RCC 7860 (cell line): ENCODE data around the gene RBM15B.
"Not testable (repeated sequence)": the region's sequence is repeated elsewhere in the genome, so short reads cannot be mapped to it uniquely, and the experiment has no call there.

ENCODE experiments used
- DNase-seq: peaks from one replicate; pipeline ENCODE4 v3.0.0-alpha.2; 2015; ENCODE audit warnings: low spot score
- FAIRE-seq: peaks from 2 replicates; lab custom pipeline; 2012; peaks lifted over from hg19 to GRCh38; lab: Jason Lieb, UNC

Gene RBM15B, protein sequence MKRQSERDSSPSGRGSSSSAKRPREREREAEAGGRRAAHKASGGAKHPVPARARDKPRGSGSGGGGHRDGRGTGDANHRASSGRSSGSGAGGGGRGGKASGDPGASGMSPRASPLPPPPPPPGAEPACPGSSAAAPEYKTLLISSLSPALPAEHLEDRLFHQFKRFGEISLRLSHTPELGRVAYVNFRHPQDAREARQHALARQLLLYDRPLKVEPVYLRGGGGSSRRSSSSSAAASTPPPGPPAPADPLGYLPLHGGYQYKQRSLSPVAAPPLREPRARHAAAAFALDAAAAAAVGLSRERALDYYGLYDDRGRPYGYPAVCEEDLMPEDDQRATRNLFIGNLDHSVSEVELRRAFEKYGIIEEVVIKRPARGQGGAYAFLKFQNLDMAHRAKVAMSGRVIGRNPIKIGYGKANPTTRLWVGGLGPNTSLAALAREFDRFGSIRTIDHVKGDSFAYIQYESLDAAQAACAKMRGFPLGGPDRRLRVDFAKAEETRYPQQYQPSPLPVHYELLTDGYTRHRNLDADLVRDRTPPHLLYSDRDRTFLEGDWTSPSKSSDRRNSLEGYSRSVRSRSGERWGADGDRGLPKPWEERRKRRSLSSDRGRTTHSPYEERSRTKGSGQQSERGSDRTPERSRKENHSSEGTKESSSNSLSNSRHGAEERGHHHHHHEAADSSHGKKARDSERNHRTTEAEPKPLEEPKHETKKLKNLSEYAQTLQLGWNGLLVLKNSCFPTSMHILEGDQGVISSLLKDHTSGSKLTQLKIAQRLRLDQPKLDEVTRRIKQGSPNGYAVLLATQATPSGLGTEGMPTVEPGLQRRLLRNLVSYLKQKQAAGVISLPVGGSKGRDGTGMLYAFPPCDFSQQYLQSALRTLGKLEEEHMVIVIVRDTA

DNA sequence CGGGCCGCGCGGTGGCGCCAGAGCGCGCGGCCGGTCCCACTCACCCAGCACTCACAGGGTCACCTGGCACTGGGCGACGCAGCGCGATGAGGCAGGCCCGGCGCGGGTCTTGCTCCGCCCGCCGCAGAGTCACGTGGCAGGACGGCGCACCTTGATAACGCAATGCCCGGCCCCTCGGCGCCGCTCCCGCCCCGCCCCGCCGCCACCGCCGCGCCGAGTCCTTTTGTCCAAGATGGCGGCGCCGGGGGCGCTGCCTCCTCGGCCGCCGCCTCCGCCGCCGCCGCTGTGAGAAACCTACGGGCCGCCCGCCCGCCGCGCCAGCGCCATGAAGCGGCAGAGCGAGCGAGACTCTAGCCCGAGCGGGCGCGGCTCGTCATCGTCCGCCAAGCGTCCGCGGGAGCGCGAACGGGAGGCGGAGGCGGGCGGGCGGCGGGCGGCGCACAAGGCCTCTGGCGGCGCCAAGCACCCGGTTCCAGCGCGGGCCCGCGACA lies at the start of gene RBM15B:
Gene RBM15B, plus strand, starts transcription at position 211 of the 491 bp plus-strand sequence. Its CDS starts 115 bp downstream, at position 326.
- DNase-seq (peak; percentile 91), FAIRE-seq (no peak)

DNA sequence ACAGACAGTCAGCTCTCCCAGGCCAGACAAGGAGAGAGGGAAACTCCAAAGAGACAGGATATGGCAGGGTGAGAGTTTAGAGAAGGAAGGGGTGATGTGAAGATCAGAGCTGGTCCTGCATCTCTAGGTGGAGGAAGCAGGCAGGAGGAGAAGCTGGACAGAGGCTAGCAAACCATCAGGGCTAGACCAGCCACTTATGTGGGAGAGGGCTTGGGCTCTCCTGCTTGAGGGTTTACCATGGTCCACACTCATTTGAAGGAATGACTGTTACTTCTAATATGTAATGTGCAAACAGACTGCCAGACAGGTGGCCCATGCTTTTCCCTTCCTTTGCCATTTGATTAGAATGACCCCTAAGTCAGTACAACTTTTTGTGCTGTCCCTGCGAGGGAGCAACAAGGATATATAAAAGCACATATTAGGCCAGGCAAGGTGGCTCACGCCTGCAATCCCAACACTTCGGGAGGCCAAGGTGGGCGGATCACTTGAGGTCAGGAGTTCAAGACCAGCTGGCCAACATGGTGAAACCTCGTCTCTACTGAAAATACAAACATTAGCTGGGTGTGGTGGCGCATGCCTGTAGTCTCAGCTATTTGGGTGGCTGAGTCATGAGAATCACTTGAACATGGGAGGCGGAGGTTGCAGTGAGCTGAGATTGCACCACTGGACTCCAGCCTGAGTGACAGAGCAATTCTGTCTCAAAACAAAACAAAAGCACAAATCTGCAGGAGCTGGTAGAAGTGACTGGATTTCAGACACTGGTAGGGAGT lies 47.0 kb upstream of the RBM15B start:
- no peak for DNase-seq
- no peak for FAIRE-seq

DNA sequence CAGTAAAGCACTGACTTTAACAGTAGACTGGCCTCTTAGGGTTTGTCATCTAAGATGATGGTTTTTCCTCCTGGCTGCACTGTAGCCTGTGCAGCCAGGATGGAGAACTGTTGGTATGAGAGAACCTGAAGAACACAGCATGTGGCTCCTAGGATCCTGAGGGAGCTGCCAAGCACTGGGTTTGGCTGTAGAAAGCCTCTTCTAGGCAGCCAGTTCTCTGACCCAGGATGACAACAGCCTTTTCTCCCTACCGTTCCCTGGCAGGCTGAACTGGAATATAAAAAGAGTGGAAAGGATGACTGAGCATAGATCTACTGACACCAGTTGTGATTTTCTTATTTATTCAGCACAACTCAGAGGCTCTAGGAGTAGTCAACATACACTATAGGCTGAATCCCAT lies 40.3 kb upstream of the RBM15B start:
- FAIRE-seq = no peak
- no peak for DNase-seq

DNA sequence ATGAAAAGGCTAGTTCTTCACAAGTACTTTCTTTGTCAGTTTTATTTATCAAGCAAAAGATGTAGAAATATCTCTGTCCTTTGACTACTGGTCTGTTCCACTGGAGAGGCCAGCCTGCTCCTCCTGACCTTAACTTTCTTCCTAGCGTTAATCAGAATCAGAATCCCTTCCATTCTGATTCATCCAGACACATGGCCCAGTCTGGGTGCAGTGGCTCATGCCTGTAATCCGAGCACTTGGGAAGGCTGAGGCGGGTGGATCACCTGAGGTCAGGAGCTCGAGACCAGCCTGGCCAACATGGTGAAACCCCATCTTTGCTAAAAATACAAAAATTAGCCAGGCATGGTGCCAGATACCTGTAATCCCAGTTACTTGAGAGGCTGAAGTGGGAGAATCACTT lies 38.0 kb upstream of the RBM15B start:
- no peak for DNase-seq
- FAIRE-seq = no peak

DNA sequence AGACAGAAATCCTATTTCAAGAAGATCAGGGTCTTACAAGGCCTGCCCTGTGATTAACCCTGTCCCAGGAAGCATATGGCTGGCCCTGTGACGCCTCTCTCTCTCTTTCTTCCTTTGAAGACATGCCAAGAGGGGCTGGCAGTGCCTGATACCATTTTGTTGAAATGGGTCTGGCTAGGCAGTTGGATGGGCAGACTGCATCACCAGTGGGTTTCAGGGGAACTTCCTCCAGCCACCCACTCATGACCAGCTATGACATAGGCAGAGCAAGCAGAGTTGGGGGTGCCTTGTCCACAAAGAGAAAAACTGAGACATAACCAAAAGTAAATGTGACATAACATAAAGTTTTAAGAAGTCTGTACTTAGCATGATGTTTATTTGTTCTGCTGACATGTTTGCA lies 37.4 kb upstream of the RBM15B start:
- FAIRE-seq = no peak
- no peak for DNase-seq

DNA sequence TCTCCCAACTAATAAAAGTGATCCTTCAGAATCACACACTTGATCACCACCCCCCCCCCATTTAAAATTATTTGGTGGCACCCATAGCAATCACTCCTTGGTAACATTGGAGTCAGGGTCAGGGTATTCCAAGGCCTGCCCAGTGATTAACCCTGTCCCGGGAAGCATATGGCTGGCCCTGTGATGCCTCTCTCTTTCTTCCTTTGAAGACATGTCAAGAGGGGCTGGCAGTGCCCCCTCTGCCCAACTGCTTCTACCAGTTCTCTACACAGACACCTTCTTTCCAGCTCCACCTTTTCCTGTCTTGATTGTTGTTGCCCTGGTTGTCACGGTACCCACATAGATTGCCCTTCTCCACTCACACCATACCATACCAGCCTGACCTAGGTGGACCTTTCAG lies 36.9 kb upstream of the RBM15B start:
- FAIRE-seq = no peak

DNA sequence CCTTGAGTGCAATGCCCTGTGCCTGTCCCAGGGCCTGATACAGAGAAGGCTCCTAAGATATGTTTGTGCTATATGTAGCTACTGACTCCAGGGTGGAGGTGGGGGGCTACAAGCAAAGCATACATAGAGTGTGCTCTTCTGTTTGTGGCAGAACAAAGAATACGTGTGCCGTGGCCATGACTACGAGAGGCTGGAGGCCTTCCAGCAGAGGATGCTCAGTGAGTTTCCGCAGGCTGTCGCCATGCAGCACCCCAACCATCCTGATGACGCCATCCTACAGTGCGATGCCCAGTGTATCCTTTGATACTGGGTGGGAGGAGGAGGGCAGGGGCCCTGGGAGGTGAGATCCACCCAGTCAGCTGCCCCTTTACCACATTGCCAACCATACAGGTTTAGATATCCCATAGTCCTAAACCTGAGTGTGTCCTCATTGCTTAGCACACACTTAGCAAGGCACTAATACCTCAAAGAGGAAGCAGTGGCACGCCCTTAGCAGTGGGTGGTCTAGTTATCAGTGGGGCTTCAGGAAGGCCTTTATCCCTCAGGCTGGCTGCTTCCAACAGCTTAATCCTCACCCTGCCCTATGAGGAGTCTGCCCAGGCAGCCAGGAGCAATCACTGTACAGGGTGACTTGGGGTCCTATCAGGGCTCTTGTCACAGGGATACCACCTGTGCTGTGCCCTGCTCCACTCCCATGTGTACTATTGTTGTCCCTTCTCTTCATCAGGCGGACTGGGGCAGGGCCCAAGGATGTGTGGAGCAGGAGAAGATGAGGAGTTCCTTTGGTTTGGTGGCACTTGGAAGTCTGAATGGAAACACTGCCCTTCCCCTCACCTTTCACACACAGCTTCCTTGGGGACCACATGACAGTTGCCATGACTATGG lies 36.1 kb upstream of the RBM15B start:
- DNase-seq = no peak
- no peak for FAIRE-seq

More for the DNA sequence above, 36.9 kb upstream of the RBM15B start:
- no peak for DNase-seq

DNA sequence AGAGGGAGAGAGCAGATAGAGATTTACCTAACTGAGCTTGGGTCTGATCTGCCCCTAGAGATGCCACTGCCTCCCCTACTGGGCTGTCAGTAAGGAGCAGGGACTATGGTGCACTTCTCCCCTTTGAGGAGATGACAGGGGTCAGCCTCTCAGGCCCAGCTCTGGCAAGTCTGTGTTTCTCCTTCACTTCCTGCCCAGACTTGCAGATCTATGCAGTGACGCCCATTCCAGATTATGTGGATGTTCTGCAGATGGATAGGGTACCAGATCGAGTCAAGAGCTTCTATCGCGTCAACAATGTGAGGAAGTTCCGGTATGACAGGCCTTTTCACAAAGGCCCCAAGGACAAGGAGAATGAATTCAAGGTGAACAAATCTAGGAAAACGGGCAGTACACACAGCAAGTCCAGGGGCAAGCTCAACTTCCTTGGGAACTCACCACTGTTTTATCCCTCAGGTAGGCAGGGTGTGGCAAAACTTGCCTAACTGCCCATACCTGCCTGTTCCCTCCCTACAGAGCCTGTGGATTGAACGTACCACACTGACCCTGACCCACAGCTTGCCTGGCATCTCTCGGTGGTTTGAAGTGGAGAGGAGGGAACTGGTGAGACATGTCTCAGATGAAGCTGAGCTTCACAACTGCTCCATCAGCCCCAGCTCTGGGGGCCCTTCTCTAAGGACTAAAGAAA lies 35.0 kb upstream of the RBM15B start:
- FAIRE-seq (no peak), DNase-seq (no peak)

DNA sequence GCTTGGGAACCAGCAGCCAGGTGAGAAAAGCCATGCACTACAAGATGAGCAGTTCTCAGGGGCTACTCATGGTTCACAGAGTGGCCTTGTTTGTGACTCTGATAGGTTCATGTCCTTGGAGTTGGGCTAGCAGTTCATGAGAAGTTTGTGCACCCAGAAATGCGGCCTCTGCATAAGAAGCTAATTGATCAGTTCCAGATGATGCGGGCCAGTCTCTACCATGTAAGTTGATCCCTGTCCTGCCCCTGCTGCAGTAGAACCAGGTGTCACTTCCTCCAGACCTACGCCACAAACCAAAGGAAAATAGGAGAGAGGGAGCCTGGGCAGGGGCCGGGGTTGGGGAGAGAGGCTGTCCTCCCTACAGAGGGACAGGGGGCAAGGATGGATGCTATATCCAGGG lies 33.2 kb upstream of the RBM15B start:
- FAIRE-seq = no peak

DNA sequence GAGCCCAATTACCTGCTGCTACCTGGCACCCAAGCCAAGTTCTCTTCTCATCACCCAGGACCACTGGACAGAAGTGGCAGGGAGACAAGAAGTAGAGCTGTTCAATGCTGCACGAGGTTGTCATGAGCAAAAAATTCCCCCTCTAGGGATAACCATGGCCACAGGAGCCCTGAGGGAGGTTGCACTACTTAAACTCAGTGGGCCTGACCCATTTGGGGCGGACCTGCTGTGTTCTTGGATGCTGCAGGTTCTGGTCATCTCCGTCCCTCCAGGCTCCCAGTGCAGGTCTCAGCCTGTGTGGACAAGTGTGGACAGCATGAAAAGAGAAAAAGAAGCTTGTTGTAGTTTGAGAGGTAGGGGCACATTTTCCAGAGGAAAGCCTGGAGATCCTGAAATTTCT lies 32.1 kb upstream of the RBM15B start:
- FAIRE-seq = no peak
- DNase-seq = no peak

More for the DNA sequence above, 33.2 kb upstream of the RBM15B start:
- no peak for DNase-seq

DNA sequence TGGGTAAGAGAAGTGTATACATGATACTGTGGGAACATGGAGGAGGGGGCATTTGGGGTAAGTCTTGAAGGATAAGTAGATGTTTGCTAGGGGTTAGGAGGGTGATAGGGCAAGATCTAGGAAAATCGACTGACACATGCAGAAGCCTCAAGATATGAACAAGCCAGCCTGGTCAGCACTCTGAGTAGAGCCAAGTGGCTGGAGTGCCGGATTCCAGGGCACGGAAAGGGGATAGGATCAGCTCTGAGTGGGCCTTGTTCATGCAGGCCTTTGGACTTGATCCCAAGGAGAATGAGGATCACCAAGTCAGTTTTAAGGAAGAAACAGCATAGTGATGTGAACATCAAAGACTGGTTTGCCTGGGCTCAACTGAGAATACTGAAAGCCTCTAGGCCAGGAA lies 30.3 kb upstream of the RBM15B start:
- no peak for FAIRE-seq
- DNase-seq = no peak

DNA sequence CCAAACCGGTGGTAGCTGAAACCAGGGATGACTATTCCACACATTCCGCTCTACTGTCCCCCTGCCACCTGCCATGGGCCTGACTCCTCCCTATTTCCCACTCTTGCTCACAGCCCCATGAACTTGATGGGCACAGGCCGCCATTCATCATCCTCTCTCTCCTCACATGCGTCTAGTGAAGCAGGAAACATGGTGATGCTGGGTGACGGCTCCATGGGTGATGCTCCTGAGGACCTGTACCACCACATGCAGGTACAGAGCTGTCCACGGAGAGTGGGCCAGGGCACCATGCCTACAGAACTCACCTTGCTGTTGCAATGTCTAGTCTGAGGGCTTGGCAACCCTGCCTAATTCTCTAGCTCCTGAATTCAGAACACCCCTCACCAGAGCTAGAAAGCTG lies 29.3 kb upstream of the RBM15B start:
- DNase-seq = no peak
- no peak for FAIRE-seq

DNA sequence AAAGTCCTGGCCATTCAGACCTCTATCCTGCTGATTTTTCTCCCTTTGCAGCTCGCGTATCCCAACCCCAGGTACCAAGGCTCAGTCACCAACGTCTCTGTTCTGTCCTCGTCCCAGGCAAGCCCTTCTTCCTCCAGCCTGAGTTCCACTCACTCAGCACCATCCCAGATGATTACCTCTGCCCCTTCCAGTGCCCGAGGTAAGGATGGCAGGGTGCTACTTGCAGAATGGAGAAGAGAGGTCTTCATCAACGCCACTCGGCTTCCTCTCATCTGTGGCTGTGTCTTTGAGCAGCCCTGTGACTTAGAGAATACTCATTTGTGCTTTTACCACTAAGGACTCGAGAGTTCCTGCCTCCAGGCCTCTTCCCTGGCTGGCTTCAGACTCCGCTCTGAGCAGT lies 28.6 kb upstream of the RBM15B start:
- no peak for DNase-seq
- FAIRE-seq = no peak

DNA sequence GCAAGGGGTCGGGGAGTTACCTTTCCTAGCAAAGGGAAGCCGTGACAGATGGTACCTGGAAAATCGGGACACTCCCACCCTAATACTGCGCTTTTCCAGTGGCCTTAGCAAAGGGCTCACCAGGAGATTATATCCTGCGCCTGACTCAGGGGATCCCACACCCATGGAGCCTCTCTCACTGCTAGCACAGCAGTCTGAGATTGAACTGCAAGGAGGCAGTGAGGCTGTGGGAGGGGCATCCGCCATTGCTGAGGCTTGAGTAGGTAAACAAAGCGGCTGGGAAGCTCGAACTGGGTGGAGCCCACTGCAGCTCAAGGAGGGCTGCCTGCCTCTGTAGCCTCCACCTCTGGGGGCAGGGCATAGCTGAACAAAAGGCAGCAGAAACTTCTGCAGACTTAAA lies 22.8 kb upstream of the RBM15B start:
- not testable (repeated sequence) for FAIRE-seq, DNase-seq

DNA sequence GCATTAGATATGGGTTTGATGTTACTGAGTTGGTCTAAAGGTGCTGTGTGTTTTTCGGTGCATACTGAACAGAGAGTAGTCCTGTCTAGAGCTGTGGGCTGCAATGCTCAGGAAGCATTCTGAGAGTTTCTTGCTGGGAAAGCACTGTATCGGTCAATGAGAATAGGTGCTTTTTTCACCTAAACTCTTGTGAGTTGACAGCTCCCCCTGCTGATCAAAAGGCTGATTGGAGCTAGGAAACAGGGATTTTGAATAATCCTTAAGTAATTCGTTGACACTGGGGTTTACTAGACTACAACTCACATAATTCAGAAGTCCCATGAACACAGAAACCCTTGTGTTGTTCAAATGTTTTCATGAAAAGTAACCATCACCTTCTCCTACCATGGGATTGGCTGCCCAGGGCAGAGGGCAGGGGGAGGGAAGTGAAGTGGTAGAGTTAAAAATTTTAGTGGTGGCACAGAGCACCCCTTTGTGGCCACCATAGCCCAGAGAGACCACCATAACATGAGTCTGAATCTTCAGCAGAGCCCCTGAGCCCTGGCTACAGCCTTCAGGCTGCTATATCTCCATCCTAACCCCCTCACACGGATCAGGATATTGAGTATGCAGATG lies 19.0 kb upstream of the RBM15B start:
- DNase-seq (peak; percentile 28), FAIRE-seq (no peak)

DNA sequence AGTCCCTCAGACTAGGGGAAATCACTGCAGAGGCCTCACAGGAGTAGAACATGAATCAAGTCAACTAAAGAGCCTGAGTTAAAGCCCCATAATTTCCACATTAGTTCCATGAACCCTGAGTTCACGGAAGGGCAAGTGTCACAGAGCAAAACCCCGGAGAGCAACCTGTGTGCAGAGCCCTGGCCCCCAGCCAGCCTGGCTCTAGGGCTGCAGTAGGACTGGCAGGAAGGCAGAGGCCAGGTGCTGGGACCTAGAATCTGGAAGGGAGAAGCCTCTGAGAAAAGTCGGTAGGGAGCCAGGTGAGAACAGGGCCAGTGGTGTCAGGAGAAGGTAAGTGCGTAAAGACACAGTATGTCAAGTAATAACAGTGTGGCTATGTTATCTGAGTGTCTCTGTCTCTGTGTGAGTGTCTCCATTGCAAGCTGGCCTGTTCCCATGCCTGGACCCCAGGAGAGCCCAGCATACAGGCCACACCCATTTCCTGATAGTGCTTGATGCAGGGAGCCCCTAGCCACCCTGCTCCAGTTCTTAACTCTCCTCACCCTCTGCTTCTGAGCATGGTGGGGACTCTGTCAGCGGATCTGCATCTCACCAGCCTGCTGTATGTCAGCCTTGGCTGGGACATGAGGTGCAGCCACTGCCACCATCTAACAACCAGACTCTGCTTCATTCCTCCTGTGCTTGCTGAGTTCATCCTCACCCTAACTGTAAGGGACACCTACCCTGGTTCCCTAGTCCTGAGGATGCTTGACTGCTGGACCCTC lies 17.2 kb upstream of the RBM15B start:
- no peak for DNase-seq
- FAIRE-seq = no peak

DNA sequence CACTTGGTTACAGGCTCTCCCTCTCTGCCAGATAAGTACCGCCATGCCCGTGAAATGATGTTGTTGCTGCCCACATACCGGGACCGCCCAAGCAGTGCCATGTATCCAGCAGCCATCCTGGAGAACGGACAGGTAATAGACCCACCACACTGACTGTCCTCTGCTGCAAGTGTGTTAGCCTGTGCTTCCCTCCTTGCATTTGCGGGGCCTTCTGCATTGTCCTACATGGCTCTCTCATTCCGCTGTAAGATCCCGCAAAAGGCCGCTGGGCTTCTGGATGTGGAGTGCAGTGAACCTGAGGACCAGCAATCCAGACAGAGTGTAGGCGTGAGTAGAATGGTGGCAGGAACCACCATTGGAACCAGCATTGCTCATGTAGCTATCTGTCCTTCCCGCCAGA lies 16.6 kb upstream of the RBM15B start:
- no peak for FAIRE-seq

DNA sequence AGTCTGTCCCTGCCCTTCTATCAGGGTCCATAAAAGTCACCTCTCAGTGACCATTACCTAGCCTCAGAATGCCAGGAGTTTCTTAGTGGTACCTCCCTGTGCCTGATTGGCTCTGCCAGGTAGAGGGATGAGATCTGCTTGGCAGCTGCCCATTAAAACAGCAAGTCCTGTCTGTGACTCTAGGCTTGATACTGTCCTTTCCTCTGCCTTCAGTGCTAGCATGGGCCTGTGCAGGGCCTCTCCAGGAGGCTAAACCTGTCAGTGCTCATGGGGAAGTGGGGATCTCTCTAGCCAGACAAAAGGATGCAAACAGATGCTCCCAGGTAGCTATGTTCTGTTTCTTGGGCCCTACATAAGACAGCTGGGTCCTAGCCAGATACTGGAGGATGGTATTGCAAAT lies 15.9 kb upstream of the RBM15B start:
- FAIRE-seq (no peak), DNase-seq (no peak)

More for the DNA sequence above, 16.6 kb upstream of the RBM15B start:
- DNase-seq = no peak
